Measurements from ENCODE around the gene SLC34A3.

GRCh38 chr9:137233143-137233980 lies 2.7 kb downstream of the SLC34A3 start:
- TF ChIP-seq CTCF (IDR thresholded peaks at IDR 0.05) (no peak), POLR2A (IDR thresholded peaks at IDR 0.05) (no peak), POLR2AphosphoS5 (IDR thresholded peaks at IDR 0.05) (no peak), EP300 (IDR thresholded peaks at IDR 0.05) (no peak)
